ENCODE measurements around the gene NBL1.

Gene NBL1, protein sequence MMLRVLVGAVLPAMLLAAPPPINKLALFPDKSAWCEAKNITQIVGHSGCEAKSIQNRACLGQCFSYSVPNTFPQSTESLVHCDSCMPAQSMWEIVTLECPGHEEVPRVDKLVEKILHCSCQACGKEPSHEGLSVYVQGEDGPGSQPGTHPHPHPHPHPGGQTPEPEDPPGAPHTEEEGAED

DNA sequence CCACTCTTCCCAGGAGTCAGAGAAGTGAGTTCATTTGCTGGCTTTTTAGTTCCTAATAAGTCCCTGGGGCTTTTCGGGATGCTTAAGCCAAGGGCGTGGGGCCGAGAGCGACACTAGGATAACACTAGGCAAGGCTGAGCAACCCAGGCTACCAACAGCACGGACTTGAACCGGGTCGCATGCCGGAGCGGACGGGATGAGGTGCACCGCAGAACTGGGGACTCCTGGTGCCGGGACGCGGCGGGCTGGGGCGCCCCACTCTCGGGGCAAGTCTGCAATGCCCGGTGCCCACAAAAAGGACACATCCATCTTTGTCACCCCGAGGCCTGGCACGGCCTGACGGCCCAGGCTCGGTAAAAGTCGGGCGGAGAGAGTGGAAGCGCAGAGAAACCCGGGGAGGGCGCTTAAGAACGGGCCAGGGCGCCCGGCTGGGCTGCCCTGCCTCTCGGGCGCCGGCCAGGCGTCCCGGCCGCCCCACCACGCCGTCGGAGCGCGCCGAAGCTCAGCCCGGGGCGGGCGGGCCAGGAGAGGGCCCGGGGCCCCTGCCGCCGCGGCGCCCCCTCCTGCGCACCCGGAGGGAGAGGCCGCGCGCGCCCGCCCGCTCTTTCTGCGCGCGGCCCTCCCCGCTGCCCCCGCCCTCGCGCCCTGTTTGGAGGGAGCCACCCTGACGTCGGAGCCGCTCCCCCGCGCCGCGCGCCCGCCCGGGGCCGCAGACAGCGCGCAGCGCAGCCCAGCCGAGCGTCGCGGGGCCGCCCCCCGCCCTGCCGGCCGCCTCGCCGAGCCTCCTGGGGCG, at the start of gene NBL1:
Gene NBL1 (plus strand): TSS at position 710 of the 793 bp plus-strand sequence. CDS start 10,720 bp downstream, outside the sequence.
- peak; percentile 31 to 78 for DNase-seq (ENCODE audit: low read depth in 2 of 2)

DNA sequence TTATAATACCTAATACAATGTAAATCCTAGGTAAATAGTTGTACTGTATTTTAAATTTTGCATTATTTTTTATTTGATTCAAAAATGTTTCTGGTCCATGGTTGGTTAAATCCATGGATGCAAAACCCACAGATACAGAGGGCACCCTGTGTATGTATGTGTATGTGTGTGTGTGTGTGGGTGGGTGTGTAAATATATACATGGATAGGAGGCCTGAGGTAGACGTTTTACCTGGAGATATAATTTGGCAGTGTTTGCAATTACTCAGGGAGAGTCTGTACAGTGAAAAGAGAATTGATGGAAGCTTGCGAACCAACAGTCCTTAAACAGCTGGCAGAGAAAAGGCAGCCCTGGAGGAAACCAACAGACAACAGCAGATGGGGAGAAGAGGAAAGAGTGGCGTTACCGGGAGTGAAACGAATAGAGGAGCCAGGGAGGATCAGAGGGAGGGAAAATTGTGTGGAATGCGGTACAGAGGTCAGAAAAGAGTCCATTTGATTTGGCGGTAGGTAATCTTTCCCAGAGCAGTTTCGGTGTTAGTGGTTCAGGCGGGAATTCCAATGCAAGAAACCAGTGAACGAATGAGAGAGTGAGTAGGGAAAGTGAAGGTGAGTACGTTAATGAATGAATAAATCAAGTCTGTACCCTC, 47.9 kb upstream of the NBL1 start:
- no peak for DNase-seq (ENCODE audit: low read depth in 2 of 2)

DNA sequence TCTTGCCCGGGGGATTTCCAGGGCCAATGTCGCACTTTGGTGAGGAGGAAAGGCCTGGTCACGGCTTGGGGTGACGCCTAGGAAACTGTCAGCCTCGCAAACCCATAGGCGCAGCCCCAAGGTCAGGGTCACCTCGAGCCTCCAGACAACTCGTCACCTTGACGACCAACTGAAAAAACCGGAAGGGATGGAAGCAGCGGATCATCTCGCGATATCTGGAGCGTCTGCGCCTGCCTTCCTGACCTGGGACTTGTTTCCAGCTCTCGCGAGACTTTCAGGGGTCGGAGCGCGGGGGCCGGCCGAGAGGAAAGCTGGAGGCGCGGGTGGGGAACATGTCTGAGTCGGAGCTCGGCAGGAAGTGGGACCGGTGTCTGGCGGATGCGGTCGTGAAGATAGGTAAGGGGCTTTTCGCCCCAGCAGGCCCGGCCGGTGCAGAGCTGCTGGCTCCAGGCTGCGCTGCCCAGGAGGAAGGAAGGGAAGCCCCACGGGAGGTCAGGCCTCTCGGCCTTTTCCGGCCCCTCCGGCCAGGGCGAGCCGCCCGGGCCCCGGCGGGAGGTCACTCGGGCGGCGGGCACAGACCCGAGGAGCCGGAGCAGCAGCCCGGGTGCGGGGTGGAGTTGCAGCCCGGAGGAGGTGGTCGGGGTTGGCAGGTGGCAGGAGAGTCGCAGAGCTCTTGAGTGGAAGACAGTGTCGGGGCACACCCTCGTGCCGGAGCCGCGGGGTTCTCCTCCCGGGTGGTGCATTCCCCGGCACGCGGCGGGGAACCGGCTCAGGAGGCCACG, 47.2 kb upstream of the NBL1 start:
- peak; percentile 95 to 97 for DNase-seq (ENCODE audit: low read depth in 2 of 2)

DNA sequence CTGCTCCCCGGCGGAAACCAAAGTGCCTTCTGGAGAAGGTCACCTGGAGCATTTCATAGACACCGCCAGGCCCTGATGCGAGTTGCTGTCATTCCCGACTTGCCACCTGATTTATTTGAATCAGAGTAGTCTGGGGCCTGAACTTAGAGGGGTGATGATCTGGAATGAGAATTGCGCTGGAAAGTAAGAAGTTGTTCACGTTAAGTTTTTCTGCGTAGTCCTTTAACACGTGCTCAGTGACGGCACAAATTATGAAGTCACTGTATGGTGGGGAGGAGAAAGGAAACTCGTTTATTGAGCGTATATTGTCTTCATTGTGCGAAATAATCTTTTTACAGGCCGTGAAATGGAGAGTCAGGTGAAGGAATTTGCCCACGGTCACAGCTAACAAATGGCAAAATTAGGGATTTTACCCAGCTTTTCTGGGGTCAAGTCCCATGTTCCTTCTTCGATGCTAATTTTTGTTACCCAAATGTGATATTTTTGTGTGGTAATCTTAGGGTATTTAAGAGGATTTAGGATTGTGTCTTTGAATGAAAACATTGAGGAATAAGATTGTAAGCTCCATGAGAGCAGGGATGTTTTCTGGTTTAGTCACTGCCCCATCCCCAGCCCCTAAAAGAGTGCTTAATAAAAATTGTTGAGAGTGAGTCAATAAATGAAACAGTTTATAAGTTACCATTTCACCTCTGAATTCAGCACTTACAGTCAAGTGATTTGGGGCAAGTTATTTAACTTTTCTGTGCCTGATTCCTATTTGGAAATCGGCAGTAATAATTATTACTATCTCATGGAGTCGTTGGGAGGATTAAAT, 46.4 kb upstream of the NBL1 start:
- peak in 1 of 2 donors; percentile 60 for DNase-seq (ENCODE audit: low read depth in 2 of 2)

DNA sequence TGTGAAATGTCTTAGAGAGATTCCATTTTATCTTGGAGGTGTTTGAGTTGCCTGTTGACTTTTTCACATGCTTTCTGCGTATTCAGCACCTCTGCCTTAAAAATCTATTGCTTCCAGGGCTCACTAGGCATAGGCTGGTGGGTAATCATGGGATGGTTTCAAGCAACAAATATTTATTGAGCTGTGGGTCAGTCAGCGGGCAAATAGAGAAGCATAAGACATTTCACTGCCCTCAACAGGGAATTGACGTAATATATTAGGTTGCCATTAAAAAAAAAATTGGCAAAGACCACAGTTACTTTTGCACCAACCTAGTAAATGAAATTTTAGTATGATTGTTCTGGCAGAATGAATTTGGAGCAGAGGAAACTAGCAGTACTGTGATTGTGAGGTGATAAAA, 44.3 kb upstream of the NBL1 start:
- no peak for DNase-seq (ENCODE audit: low read depth in 2 of 2)

DNA sequence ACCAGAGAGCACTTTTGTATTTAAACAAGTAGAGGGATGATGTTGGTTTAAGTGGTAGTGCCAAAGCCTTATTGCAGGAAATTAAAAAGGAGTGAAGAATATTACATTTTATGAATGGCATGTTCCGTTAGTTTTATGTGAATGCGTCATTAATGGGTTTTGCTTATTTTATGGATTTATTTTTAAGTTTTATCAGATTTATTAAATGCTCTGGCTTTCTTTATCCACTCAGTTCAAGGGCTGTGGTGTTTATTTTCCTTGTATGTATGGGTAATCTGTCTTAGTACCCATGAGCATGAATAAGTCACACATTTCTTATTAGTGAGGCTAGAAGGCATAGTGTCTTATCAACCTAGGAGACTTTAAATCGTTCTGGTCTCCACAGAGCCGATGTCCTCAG, 41.6 kb upstream of the NBL1 start:
- DNase-seq (ENCODE audit: low read depth in 2 of 2) = no peak

DNA sequence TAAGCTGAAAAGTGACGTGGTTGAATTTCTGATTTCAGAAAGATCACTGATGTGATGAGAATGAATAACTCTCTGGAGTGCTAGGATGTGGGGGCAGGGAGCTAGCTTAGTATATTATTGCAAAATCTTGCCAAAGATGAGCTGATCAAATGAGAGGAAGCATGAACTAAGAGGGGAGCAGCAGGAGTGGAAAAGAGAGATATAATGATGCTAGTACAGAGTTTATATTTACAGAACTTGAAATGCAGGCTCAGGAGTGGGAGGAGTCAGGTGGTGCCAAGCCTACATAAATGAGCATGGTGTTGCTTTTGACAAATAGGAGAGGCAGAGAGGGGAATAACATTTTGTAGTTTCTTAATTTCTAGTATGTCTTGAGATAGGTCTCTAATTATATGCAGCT, 38.1 kb upstream of the NBL1 start:
- no peak for DNase-seq (ENCODE audit: low read depth in 2 of 2)

DNA sequence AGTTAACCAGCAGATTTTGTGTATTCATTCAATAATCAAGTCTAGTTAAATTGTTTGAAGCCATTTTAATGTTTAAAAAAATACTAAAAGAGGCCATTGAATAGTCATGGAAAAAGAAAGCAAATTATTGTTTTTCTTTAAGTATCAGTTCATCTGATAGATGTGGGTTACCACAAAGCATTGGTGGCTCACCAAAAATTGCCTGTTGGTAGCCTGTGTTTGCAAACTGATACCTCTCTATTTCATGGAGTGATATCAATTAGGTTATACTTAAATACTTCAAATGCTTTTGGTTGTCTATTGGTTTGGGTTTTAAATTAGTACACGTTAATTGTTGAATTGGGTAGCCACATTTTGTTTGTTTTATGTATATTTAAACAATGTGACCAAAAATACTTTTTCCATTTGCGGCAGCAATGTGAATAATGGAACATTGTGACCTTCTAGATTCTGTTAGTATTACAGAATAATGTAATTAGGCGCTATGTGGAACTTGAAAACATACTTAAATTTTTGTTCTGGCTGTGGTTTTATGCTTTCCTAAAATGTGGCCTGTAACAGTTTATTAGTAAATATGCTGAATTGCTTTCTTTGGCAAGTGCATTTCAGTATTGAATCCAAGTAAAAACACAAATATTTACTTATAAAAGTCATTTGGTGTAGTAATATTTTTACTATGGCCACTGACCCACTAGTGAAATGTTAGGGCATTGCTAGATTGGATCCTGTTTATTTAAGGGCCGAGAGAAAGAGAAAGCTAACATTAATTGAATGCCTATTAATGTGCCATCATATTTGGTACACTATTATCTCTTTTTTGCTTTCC, 37.1 kb upstream of the NBL1 start:
- peak; percentile 21 to 24 for DNase-seq (ENCODE audit: low read depth in 2 of 2)

DNA sequence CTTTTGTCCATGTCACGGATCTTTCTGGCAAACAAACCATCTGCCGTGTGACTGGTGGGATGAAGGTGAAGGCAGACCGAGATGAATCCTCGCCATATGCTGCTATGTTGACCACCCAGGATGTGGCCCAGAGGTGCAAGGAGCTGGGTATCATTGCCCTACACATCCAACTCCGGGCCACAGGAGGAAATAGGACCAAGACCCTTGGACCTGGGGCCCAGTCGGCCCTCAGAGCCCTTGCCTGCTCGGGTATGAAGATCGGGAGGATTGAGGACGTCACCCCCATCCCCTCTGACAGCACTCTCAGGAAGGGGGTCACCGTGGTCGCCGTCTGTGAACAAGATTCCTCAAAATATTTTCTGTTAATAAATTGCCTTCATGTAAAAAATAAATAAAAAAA, 35.9 kb upstream of the NBL1 start:
- DNase-seq (ENCODE audit: low read depth in 2 of 2) = no peak

DNA sequence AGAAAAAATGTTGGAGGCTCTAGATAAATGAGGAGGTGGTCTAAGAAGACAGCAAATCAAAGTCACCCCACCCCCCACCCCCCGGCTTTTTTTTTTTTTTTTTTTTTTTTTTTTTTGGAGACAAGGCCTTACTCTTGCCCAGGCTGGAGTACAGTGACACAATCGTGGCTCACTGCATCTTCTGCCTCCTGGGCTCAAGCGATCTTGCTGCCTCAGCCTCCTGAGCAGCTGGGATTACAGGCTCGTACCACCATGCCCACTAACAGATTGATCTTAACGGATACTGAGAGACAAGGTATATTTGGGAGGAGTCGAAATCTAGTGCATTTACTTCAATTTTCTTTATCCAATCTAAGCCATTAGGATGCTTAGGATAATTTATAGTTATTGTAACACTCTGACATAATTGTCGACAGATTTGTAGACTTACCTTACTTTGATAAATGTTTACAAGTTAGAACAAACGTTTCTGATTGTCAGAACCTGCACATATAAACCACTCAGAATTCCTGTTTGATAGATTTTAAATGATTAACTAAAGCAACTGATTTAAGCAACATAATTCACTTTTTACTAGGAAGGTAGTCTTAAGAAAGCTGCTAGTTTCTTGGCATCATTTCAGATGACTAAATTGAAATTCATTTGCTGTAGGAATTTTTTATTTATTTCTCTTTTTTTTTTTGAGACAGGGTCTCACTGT, 33.7 kb upstream of the NBL1 start:
- no peak for DNase-seq (ENCODE audit: low read depth in 2 of 2)

DNA sequence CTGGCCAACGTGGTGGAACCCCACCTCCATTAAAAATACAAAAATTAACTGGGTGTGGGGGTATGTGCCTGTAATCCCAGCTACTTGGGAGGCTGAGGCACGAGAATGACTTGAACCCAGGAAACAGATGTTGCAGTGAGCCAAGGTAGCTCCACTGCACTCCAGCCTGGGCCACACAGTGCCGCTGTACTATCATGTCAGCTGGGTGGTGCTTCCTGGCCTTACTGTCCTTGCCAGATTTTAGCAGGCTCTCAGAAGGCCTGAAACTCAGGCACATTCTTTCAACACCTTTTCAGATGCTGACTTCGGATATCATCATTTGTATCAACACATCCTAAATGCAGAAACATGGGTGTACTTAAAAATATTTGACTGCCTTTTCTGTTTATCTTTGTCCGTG, 31.6 kb upstream of the NBL1 start:
- DNase-seq (ENCODE audit: low read depth in 2 of 2) = no peak

DNA sequence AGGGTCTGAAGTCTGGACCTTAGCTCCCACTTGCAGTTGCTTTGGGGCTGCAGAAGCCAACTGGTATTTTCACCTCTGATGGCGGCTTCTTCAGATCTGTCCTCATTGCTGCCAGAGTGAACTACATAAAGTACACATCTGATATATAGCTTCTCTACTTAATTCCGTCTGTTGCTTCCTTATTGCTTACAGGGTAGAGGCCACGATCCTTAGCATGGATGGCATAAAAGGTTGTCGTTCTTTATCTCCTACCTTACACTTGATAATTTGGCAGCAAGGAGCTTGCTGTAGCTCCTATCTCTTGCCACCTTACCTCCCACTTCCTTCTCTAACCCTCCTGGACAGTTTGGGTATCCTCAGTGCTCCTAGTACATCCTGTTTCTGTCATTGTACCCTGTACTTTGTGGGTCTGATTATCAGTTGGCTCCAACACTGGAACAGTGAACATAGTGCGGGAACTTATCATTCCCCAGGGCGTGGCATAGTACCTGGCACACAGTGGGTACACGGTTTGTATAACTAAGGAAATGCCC, 30.9 kb upstream of the NBL1 start:
- DNase-seq (ENCODE audit: low read depth in 2 of 2) = no peak

DNA sequence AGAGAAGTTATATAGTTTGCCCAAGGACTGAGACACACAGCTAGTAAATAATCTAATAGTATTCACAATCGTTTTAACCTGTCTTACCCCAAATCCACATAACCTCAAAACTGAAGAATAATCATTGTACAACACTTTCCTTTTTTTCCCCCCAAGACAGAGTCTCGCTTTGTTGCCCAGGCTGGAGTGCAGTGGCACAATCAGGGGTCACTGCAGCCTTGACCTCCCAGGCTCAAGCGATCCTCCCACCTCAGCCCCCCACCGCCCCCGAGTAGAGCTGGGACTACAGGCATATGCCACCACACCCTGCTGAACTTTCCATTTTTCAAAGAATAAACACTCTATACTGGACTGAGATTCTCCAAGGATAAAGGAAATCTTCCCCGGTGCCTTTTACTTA, 28.7 kb upstream of the NBL1 start:
- DNase-seq (ENCODE audit: low read depth in 2 of 2) = no peak

DNA sequence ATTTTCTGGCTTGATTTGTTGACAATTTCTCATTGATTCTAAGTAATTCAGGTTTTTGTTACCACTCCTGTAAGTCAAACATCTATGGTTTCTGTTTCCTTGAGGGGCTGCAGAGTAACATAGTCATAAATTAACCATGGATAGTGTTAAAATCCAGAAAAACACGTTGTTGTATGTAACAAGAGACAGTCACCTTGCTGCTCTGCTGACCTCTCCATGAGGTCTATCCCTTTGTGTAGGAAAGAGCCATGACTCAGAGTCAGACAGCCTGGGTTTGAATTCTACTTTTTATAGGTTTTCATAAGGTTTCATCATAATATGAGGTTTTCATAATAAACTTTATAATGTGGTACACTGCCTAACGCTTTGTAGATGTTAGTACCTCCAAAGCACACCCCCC, 27.6 kb upstream of the NBL1 start:
- DNase-seq (ENCODE audit: low read depth in 2 of 2) = no peak

DNA sequence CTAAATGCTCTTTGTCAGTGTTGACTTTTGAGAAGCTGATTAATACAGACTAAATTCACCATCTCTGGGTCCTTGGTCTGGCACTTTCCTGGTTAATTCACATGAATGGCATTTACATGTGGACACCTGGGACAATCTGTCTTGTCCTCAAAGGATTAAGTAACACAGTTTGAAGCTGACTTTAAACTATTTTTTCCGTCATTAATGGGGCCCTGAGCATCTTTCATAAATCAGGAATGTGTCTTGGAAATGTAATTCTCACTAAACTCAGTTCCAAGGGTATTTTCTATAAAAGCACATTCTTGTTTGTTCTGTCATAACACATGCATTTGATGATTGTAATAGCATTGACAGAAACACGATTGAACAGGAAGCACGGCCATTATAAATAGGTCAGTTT, 26.7 kb upstream of the NBL1 start:
- no peak for DNase-seq (ENCODE audit: low read depth in 2 of 2)

DNA sequence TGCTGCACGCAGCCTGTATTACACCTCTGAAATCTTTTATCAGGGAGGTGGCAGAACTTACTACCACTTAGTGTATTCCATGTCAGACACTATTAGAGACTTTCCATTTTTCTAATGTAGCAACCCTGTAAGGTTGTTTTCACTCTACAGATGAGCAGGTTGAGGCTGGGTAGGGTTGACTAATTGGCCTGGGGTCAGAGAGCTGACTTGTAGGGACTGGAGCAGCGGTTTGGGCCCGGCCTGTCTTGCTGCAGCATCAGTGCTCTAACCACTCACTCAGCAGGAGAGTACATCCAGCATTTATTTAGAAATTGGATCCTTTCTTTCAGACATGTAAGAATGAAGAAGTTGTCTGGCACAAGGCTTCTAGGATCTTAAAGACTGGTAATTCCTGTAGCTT, 25.7 kb upstream of the NBL1 start:
- no peak for DNase-seq (ENCODE audit: low read depth in 2 of 2)

DNA sequence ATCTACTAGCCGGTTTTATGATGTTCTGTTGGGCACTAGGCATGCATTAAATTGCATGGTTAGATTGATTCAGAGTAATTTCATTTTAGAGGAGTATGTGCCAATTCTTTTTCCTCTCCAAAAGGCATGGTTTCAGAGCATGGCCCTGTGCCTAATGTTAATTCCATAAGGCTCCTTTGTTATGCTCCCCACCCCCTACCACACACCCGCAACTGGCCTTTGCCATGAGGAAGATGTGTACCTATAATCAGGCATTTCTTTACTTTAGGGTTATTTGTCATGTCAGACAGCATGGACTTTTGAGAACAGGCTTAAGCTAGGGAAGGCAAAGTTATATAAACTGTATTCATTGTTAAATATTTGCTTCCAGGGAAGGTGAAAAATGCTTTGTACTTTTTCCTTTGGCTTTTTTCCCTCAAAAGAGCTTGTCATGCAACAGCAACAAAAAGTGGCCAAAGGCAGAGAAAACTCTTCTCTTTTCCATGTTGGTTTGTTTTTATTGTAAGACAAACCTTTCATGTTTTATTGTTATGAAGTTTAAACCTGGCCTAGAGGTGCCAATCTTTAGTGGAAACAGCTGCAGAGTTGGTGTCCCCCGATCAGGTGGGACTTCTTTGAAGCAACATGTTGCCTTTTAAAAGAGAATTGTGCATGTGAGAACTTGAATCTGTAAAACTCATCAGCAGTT, 24.3 kb upstream of the NBL1 start:
- DNase-seq (ENCODE audit: low read depth in 2 of 2) = no peak

DNA sequence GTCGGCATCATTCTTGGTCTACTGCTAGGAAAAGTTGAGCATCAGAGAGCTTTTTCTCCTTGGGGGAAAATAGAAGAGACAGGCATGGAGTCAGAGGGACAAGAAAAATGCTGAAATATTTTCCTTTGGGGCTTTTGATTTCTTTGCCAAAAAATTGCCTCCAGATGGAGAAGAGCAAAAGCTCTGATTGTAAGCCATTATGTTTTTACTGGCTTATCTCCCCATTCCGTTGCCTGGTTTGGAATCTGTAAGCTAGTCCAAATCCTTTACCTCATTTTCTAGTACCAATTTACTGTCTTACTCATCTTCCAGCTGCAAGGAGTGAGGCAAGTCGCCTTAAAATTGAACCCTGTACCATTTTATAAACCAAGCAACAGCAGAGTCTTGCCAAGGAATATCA, 23.3 kb upstream of the NBL1 start:
- no peak for DNase-seq (ENCODE audit: low read depth in 2 of 2)

All from stimulated activated CD8-positive, alpha-beta memory T cell treated with anti-CD3 and anti-CD28 coated beads, Interleukin-7, amount 100 ng/mL, for 4 hours (primary cell).